HUES48 (cell line): ENCODE data around the gene CHPF.

Experiments
- H3K27ac ChIP-seq: one replicate; pipeline ENCODE4 v1.7.0; 2013; ENCODE audit warnings: low read depth, low read length, inconsistent platforms
- H3K27me3 ChIP-seq: 2 replicates; pipeline ENCODE4 v1.6.1; 2013; ENCODE audit warnings: mild to moderate bottlenecking, low read length; ENCODE audit not compliant: control insufficient read depth, insufficient read depth
- H3K36me3 ChIP-seq: 2 replicates; pipeline ENCODE4 v1.6.1; 2013; ENCODE audit warnings: low read length; ENCODE audit not compliant: control insufficient read depth, insufficient read depth
- H3K4me1 ChIP-seq: 2 replicates; pipeline ENCODE4 v1.6.1; 2013; ENCODE audit warnings: mild to moderate bottlenecking, low read length; ENCODE audit not compliant: control insufficient read depth, insufficient read depth
- H3K4me3 ChIP-seq: 2 replicates; pipeline ENCODE4 v1.5.1; 2013; ENCODE audit warnings: mild to moderate bottlenecking, low read depth, low read length
- H3K9ac ChIP-seq: 2 replicates; pipeline ENCODE4 v1.6.1; 2013; ENCODE audit warnings: mild to moderate bottlenecking, low read depth, low read length, moderate library complexity
- H3K9me3 ChIP-seq: 2 replicates; pipeline ENCODE4 v1.6.1; 2013; ENCODE audit warnings: low read length; ENCODE audit not compliant: control insufficient read depth, insufficient read depth

CHPF gene

DNA sequence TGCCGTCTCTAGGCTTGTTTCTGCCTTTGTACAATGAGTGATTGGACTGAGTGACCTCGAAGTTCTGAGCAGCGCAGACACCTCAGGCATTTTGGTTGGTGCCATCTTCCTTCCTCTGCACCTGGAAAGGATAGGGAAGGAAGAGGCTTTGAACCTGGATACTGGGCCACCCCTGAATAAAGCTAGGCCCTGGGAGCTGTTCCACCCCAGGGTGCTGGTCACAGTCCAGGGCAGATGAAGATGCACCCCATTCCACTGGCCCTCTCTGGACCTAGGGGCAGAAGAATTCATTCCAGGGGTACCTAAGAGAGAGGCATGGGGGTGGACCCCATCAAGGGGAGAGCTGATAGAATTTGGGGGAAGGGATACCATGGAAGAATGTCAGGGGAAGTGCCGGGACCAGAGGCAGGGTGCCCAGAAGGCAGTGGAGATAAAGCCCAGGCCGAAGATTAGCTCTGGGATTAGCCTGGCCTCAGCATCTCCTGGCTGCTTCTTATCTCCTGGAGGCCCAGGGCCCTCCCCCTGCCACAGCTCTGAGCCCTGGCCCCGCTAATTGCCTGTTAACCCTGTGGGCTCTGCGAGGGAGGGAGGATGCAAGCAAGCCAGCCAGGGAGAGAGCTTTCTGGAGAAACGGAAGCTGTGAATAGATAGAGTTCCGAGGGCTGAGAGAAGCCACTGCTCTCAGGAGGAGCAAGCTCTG lies 17.9 kb downstream of the CHPF start:
- no peaks in the 10 kb centered on the region for H3K9me3 ChIP-seq
- peaks cover 14% of the 10 kb centered on the region for H3K4me1 ChIP-seq
- no peak overlapping the region for H3K9ac ChIP-seq
- peaks cover 37% of the 10 kb centered on the region for H3K27me3 ChIP-seq
- H3K27ac ChIP-seq = no peak overlapping the region
- H3K36me3 ChIP-seq = no peaks in the 10 kb centered on the region
- no peak overlapping the region for H3K4me3 ChIP-seq

GRCh38 chr2:219524817-219525216 lies 18.8 kb downstream of the CHPF start:
- Histone ChIP-seq H3K9ac (no peak overlapping the region), H3K9me3 (no peaks in the 10 kb centered on the region), H3K4me1 (peaks cover 18% of the 10 kb centered on the region), H3K4me3 (no peak overlapping the region), H3K36me3 (no peaks in the 10 kb centered on the region), H3K27me3 (peaks cover 30% of the 10 kb centered on the region), H3K27ac (no peak overlapping the region)

DNA sequence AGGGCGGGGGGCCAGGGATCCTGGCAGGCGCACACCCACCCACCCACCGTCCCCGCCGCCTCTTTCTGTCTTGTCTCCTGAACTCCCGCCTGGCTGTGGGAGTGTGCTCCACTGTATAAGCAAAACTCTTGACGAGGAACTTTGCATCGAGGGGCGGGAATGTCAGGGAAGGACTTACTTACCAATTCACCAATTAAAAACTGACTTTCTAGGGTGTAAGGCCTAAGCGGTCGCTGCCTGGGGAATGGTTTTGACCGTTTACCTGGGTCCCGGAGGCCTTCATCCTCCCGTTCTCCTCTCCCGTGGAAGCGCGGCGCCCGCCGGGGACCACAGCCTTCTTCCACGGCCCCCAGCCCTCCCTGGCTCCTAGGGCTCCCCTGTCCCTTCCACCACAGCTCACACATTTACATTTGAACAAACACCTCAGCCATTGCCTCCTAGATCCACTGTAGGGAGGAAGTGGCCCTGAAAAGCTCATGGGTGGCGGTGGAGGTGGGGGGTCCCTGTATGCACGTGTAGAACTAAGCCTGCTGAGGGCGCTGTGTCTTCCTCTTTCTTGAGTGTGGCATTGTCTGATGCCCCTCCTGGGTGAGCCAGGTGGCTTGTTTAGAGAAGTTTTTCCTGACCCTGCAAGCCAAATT lies 20.5 kb downstream of the CHPF start:
- Histone ChIP-seq H3K27ac (peak overlapping the region; percentile 23), H3K27me3 (peaks cover 20% of the 10 kb centered on the region), H3K9ac (no peak overlapping the region; the same call in 1 of the 2 replicates)

GRCh38 chr2:219522111-219523030 lies 21.2 kb downstream of the CHPF start:
- Histone ChIP-seq H3K36me3 (no peaks in the 10 kb centered on the region), H3K4me1 (peaks cover 18% of the 10 kb centered on the region), H3K27ac (peak overlapping the region; percentile 46), H3K9ac (no peak overlapping the region), H3K27me3 (peaks cover 21% of the 10 kb centered on the region), H3K4me3 (peak overlapping the region; percentile 62), H3K9me3 (no peaks in the 10 kb centered on the region)

More for the DNA sequence above, 20.5 kb downstream of the CHPF start:
- peak overlapping the region; percentile 62 for H3K4me3 ChIP-seq
- no peaks in the 10 kb centered on the region for H3K36me3 ChIP-seq
- H3K9me3 ChIP-seq = no peaks in the 10 kb centered on the region
- H3K4me1 ChIP-seq = peaks cover 18% of the 10 kb centered on the region

DNA sequence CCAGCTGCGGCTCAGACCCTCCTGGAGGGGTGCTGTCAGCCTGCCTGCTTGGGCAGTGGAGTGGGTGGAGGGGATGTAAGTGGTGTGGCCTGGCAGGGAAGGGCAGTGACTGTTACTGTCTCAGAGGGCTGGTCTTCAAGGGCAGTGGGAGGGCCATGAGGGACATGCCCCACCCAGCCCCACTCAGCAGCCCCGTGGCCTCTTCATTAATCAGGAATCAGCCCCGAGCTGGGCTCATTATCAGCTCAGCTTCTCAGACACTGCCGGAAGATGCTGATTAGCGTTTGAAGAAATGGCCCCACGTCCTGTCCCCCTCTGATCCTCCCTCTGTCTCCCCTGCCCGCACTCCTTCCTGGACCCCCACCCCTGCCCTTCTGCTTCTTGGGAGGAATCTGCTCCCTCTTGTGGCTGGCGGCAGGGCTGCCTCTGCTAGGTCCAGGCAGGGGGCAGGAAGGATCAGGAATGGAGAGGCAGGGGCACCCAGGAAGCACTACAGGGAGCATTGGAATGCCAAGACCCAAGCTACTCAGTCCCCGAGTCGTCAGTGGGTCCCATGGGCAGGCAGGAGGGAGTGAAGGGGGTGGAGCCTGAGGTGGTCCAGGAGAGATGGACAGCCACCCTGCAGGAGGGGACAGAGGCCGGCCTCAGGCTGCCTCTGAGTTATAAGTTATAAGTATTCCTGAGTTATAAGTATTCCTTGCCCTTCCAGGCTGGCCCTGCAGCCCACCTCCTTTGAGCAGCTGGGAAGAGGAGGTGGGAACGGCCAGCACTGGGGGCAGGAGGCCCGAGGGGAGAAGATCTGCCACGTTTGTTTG lies 22.3 kb downstream of the CHPF start:
- H3K27ac ChIP-seq = peak overlapping the region; percentile 46
- H3K27me3 ChIP-seq = peaks cover 23% of the 10 kb centered on the region
- no peak overlapping the region; the same call in 1 of the 2 replicates for H3K4me3 ChIP-seq
- no peak overlapping the region for H3K9ac ChIP-seq
- no peaks in the 10 kb centered on the region for H3K36me3 ChIP-seq
- peaks cover 18% of the 10 kb centered on the region for H3K4me1 ChIP-seq
- no peaks in the 10 kb centered on the region for H3K9me3 ChIP-seq

DNA sequence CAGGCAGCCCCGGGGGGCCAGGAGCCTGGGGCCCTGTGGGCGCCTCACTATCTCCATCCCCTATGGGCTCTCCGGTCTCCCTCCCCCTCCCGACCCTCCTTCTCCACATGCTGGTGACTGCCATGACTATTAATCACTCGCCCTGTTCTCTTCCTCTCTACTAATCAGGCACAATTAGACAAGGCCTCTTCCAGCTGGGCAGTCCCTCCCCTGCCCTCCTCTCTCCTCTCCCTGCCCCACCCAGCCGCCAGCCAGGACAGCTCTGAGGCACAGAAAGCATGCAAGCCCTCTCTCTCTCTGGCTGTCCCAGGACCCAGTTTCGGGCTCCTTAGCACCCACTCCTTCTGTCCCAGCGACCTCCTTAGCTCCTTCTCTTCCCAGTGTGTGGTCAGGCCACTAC lies 23.5 kb downstream of the CHPF start:
- Histone ChIP-seq H3K9ac (no peak overlapping the region), H3K4me3 (no peak overlapping the region), H3K36me3 (no peaks in the 10 kb centered on the region), H3K4me1 (peaks cover 18% of the 10 kb centered on the region), H3K27me3 (peaks cover 34% of the 10 kb centered on the region), H3K27ac (no peak overlapping the region), H3K9me3 (no peaks in the 10 kb centered on the region)

- H3K4me3 ChIP-seq = no peak overlapping the region
- H3K4me1 ChIP-seq = peaks cover 18% of the 10 kb centered on the region
- no peak overlapping the region for H3K27ac ChIP-seq
- H3K9ac ChIP-seq = no peak overlapping the region
- peaks cover 38% of the 10 kb centered on the region for H3K27me3 ChIP-seq
- H3K36me3 ChIP-seq = no peaks in the 10 kb centered on the region
- no peaks in the 10 kb centered on the region for H3K9me3 ChIP-seq
Observed at GRCh38 chr2:219519526-219519916, 24.1 kb downstream of the CHPF start.

GRCh38 chr2:219517954-219518778 lies 25.4 kb downstream of the CHPF start:
- peaks cover 51% of the 10 kb centered on the region for H3K27me3 ChIP-seq
- no peaks in the 10 kb centered on the region for H3K9me3 ChIP-seq
- no peak overlapping the region for H3K4me3 ChIP-seq
- H3K27ac ChIP-seq = no peak overlapping the region
- no peak overlapping the region for H3K9ac ChIP-seq
- H3K36me3 ChIP-seq = no peaks in the 10 kb centered on the region
- H3K4me1 ChIP-seq = peaks cover 22% of the 10 kb centered on the region

- H3K36me3 ChIP-seq = no peaks in the 10 kb centered on the region
- no peak overlapping the region for H3K4me3 ChIP-seq
- no peak overlapping the region for H3K9ac ChIP-seq
- peaks cover 64% of the 10 kb centered on the region for H3K27me3 ChIP-seq
- no peak overlapping the region for H3K27ac ChIP-seq
- peaks cover 29% of the 10 kb centered on the region for H3K4me1 ChIP-seq
- H3K9me3 ChIP-seq = no peaks in the 10 kb centered on the region
Observed at GRCh38 chr2:219516888-219517287, 26.7 kb downstream of the CHPF start.
